Spinal cord (tissue), 10 donors: ENCODE data around the gene EVA1A. TPM values are rescaled to one million over a fixed set of nuclear protein-coding genes. Genes with fewer than 3 reads are reported as not detected.

Source experiments
- DNase-seq, 6 donors: peaks; one replicate each; pipeline versions ENCODE4 v3.0.0 to v3.0.0-alpha.2; 2013 to 2015; ENCODE audit warnings: low spot score in 6 of 6, low read depth in 4 of 6
- H3K27ac ChIP-seq: one replicate; pipeline ENCODE4 v1.5.1; 2013; ENCODE audit warnings: low read depth, low read length, control low read depth
- H3K27me3 ChIP-seq: one replicate; pipeline ENCODE4 v1.6.1; 2013; ENCODE audit warnings: low read length; ENCODE audit not compliant: control insufficient read depth, insufficient read depth
- H3K36me3 ChIP-seq: one replicate; pipeline ENCODE4 v1.6.1; 2013; ENCODE audit warnings: low read length; ENCODE audit not compliant: control insufficient read depth, insufficient read depth
- H3K4me1 ChIP-seq: one replicate; pipeline ENCODE4 v1.6.1; 2013; ENCODE audit warnings: low read length; ENCODE audit not compliant: control insufficient read depth, insufficient read depth
- H3K4me3 ChIP-seq: one replicate; pipeline ENCODE4 v1.5.1; 2013; ENCODE audit warnings: low read depth, low read length, control low read depth
- H3K9me3 ChIP-seq: one replicate; pipeline ENCODE4 v1.6.1; 2013; ENCODE audit warnings: low read length; ENCODE audit not compliant: control insufficient read depth, insufficient read depth
- WGBS: methylation state at CpG from one replicate; pipeline ENCODE4 v1.1.5; 2013; ENCODE audit warnings: missing lambda C conversion rate; ENCODE audit not compliant: insufficient coverage; 5-methylcytosine and 5-hydroxymethylcytosine counted together
- polyA plus RNA-seq, 2 donors: library from polyadenylated mRNA; unstranded; fragments of 120-200 nt; gene quantifications; one replicate each; pipeline ENCODE4 v1.2.1, GENCODE V29; 2013; ENCODE audit not compliant: insufficient read length in 2 of 2
- total RNA-seq, 2 donors: library from RNA; depleted of rRNA in 1 of 2; stranded (reverse); fragments of 120-200 nt in 1 of 2; fragments of >200 nt in 1 of 2; gene quantifications; one replicate each; pipeline versions ENCODE4 v1.2.3 to v1.2.4, GENCODE V29; 2013 to 2014
- donor health status: healthy.

The EVA1A gene
- total and polyA plus RNA-seq, 4 donors = 1.0 to 3.4 (median 1.7) TPM

- Histone ChIP-seq H3K27ac (no peak overlapping the region), H3K9me3 (no peaks in the 10 kb centered on the region), H3K4me1 (peaks cover 13% of the 10 kb centered on the region), H3K4me3 (no peak overlapping the region), H3K36me3 (no peaks in the 10 kb centered on the region), H3K27me3 (peaks cover 19% of the 10 kb centered on the region)
- 87% methylated on average over 4 of the region's 4 CpGs for WGBS
- DNase-seq = no peak
These were observed 4.1 kb upstream of the EVA1A start for GRCh38 chr2:75564713-75565359.

DNA sequence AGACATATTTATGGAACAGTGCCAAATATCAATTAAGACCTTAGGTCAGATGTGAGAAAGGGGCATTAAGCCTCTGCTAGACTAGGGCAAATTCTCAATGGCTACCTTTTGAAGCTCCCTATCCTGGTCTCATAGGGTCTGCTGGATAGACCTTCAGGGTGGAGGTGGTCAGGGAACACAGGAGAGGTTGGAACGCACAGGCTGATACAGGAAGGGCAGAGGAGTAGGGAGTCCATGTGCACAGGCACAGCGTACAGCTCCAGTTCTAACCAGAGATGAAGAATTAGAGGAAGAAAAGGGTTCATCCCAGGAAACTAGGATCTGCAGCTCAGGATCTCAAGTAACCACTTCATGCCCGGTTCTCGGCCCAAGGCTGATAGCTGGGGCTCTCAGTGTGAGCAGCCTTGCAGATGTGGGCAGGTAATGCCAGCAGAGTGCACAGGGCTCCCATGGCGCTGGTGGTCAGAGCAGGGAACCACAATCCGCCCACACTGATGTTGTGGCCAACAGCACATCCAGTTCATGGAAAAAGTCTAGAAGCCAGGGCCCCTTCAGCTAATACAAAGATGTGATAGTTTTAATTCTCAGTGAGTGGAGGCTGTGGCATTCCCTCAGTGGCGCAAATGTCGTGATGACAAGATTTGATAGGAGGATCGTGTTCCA is 3.4 kb upstream of the EVA1A start:
- no peak overlapping the region for H3K27ac ChIP-seq
- no peaks in the 10 kb centered on the region for H3K36me3 ChIP-seq
- H3K27me3 ChIP-seq = peaks cover 24% of the 10 kb centered on the region
- WGBS = 86% methylated on average over 9 of the region's 9 CpGs
- H3K4me3 ChIP-seq = no peak overlapping the region
- peaks cover 16% of the 10 kb centered on the region for H3K4me1 ChIP-seq
- no peak for DNase-seq
- no peaks in the 10 kb centered on the region for H3K9me3 ChIP-seq

DNA sequence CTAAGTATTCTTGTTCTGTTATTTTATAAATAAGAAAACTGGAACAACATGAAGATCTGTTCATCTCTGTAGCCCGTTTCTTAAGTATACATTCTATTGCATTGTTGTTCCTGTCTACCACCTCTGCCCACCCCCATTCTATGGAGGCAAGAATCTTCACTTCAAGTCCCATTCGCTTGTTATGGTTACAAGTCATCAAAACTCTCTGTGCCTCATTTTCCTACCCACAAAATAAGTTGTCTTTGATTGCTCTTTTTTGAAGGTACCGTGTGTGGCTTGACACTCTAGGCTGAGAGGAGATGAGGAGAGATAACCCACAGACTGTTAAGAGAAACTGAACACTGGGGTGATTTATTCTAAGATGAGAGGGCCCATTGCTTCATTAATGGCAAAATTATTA is 2.9 kb upstream of the EVA1A start:
- H3K27me3 ChIP-seq = peaks cover 25% of the 10 kb centered on the region
- 86% methylated on average over 1 of the region's 3 CpGs for WGBS
- no peaks in the 10 kb centered on the region for H3K9me3 ChIP-seq
- H3K4me1 ChIP-seq = peaks cover 16% of the 10 kb centered on the region
- no peak overlapping the region for H3K27ac ChIP-seq
- H3K36me3 ChIP-seq = no peaks in the 10 kb centered on the region
- no peak overlapping the region for H3K4me3 ChIP-seq
- no peak for DNase-seq

DNA sequence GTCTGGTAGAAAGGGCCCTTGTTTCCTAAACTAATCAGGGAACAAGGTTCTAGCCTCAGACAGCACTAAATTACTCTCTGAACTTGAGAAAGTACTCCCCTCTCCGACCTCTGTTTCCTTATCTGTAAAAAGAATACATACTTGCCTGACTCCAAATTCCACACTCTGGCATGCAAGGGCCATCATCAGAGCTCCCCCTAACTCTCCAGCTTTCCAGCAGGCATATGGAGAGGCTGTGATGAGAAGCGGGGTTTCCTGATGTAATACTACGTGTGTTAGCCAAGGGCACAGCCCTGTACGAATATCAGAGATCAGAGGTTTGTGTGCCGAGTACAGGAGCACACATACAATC is 1.8 kb upstream of the EVA1A start:
- Histone ChIP-seq H3K36me3 (no peaks in the 10 kb centered on the region), H3K27ac (no peak overlapping the region), H3K27me3 (peaks cover 25% of the 10 kb centered on the region), H3K4me1 (peaks cover 16% of the 10 kb centered on the region), H3K9me3 (no peaks in the 10 kb centered on the region), H3K4me3 (no peak overlapping the region)
- WGBS = 96% methylated on average over 3 of the region's 5 CpGs
- no peak for DNase-seq

DNA sequence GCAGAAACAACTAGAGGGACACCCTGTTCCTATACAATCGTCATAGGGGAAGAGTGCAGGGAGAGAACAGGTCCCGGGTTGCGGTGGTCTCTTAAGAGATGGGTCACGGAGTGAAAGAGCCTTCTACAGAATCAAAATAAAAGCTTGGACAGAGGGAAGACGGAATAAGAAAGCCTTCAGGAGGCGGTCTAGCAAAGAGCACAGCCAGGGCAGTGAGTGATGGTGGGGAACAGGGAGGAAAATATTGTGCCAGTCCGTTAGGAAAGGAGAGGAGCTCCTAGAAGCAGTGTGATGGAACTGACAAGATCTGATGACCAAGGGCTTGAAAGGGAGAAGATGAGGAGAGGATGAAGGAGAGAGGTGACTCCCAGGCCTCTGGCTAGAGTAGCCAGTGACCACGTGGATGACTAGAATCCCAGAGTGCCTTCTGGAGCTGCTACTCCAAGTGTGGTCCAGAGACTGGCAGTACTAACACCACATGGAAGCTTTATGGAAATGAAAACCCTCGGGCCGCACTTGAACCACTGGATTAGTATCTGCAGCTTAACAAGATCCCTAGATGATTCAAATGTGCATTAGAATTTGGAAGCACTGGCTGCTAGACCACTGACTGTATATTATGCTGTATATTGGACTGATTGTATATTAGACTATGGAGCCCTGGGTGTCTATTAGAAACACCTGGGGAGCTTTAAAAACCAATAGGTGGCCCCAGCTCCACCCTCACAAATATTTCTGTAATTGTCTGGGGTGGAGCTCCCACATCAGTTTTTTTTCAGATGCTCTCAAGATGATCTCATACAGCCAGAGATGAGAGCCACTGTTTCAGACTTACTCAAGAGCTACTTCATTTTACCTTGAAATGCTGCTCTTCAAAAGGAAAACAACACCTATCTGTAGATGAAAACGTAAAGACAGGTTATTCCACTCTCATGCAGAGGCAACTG is 1.1 kb upstream of the EVA1A start:
- H3K4me3 ChIP-seq = no peak overlapping the region

GRCh38 chr2:75560022-75560767 is 544 bp downstream of the EVA1A start:
- Histone ChIP-seq H3K9me3 (no peaks in the 10 kb centered on the region), H3K36me3 (no peaks in the 10 kb centered on the region), H3K27ac (no peak overlapping the region), H3K4me1 (peaks cover 16% of the 10 kb centered on the region), H3K4me3 (peak overlapping the region; percentile 50), H3K27me3 (peaks cover 25% of the 10 kb centered on the region)
- DNase-seq = peak in 2 of 6 donors; percentile 42 to 45
- whole genome bisulfite sequencing = under 1% methylated on average over 43 of the region's 43 CpGs

More for the DNA sequence above, 1.1 kb upstream of the EVA1A start:
- Histone ChIP-seq H3K27me3 (peaks cover 25% of the 10 kb centered on the region), H3K4me1 (peaks cover 16% of the 10 kb centered on the region), H3K36me3 (no peaks in the 10 kb centered on the region), H3K9me3 (no peaks in the 10 kb centered on the region), H3K27ac (no peak overlapping the region)
- no peak for DNase-seq
- 66% methylated on average over 8 of the region's 11 CpGs for WGBS

GRCh38 chr2:75559680-75560021 is 1.1 kb downstream of the EVA1A start:
- DNase-seq = no peak
- WGBS = 4% methylated on average over 6 of the region's 8 CpGs
- Histone ChIP-seq H3K4me1 (peaks cover 16% of the 10 kb centered on the region), H3K27me3 (peaks cover 25% of the 10 kb centered on the region), H3K9me3 (no peaks in the 10 kb centered on the region), H3K36me3 (no peaks in the 10 kb centered on the region), H3K4me3 (peak overlapping the region; percentile 50), H3K27ac (no peak overlapping the region)

- H3K27ac ChIP-seq = no peak overlapping the region
- no peak overlapping the region for H3K4me3 ChIP-seq
- no peak for DNase-seq
- peaks cover 25% of the 10 kb centered on the region for H3K27me3 ChIP-seq
- no peaks in the 10 kb centered on the region for H3K36me3 ChIP-seq
- H3K4me1 ChIP-seq = peaks cover 16% of the 10 kb centered on the region
- WGBS = 69% methylated on average over 4 of the region's 9 CpGs
- H3K9me3 ChIP-seq = no peaks in the 10 kb centered on the region
These were observed 1.7 kb downstream of the EVA1A start for GRCh38 chr2:75558786-75559679.
